ENCODE data around the gene CST11.

GRCh38 chr20:23435626-23436539 lies 16.8 kb downstream of the CST11 start:
- TF ChIP-seq SPI1 (IDR thresholded peaks at IDR 0.05; ENCODE audit: borderline replicate concordance, low read depth) (no peak), CTCF (IDR thresholded peaks at IDR 0.05; ENCODE audit: insufficient read depth, low read length) (no peak), POLR2AphosphoS5 (IDR thresholded peaks at IDR 0.05; ENCODE audit: low read depth) (no peak)
- TF ChIP-seq, protein P1, sequence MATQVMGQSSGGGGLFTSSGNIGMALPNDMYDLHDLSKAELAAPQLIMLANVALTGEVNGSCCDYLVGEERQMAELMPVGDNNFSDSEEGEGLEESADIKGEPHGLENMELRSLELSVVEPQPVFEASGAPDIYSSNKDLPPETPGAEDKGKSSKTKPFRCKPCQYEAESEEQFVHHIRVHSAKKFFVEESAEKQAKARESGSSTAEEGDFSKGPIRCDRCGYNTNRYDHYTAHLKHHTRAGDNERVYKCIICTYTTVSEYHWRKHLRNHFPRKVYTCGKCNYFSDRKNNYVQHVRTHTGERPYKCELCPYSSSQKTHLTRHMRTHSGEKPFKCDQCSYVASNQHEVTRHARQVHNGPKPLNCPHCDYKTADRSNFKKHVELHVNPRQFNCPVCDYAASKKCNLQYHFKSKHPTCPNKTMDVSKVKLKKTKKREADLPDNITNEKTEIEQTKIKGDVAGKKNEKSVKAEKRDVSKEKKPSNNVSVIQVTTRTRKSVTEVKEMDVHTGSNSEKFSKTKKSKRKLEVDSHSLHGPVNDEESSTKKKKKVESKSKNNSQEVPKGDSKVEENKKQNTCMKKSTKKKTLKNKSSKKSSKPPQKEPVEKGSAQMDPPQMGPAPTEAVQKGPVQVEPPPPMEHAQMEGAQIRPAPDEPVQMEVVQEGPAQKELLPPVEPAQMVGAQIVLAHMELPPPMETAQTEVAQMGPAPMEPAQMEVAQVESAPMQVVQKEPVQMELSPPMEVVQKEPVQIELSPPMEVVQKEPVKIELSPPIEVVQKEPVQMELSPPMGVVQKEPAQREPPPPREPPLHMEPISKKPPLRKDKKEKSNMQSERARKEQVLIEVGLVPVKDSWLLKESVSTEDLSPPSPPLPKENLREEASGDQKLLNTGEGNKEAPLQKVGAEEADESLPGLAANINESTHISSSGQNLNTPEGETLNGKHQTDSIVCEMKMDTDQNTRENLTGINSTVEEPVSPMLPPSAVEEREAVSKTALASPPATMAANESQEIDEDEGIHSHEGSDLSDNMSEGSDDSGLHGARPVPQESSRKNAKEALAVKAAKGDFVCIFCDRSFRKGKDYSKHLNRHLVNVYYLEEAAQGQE (IDR thresholded peaks at IDR 0.05; ENCODE audit: insufficient replicate concordance, low read depth), result no peak

Measured in HL-60 (cell line).